GM21526 (cell line): ENCODE measurements around the gene SUGT1.

Experiments used
- ATAC-seq: cut with Tn5 transposase; IDR thresholded peaks from one replicate; pipeline ENCODE4 v1.9.1; 2021; ENCODE audit warnings: moderate library complexity; ENCODE audit not compliant: unreplicated experiment, low FRiP score

SUGT1 gene

GRCh38 chr13:52734075-52734623 is 81.5 kb downstream of the SUGT1 start:
- no peak for ATAC-seq

- no peak for ATAC-seq
These were observed 84.3 kb downstream of the SUGT1 start for GRCh38 chr13:52736891-52737290.

- no peak for ATAC-seq
These were observed 84.8 kb downstream of the SUGT1 start for GRCh38 chr13:52737451-52737850.

DNA sequence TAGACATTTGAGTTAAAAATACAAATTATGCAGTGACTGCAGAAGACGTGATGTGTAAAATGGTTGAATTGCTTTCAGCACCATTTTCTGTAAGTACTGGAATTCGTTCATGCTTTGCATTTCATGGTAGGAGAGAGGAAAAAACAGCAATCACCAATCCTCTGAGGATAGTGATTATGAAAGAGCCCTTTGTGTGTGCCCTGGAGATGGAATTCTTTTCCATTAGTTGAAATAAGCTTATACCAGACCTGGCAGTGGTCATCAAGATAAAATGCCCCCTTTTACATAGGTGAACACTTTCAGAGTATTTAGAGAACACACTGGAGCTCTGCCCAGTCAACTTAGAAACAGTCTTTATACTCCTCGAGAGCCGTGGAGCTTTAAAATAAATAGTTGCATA is 85.3 kb downstream of the SUGT1 start:
- no peak for ATAC-seq

- ATAC-seq, result no peak
These were observed 86.3 kb downstream of the SUGT1 start for GRCh38 chr13:52738719-52739467.

DNA sequence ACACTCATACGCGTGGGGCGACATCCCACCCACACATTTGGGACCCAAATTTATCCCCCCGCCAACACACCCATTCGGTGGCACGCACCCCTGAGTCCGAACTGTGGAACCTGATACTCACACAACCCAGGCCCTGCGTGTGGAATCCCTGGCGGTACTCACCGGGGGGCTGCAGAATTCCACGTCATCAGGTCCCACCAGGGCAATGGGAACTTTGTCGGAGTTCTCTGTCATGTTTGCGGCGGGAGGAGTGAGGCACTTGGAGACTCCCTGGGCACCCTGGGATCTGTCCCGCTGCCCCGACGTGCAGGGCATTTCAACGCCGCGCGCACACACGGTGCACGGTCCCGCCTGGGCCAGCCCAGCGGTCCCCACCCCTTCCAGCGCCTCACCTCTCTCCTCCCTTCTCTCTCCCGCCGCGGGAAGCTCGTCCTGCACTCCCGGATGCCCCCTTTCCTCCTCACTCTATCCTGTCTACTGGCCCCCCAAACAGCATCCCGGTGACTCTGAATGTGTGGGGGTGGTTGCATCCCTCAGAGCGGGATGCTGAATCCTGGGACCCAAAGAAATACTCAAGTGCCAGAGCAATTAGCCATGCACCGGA is 86.9 kb downstream of the SUGT1 start, which contains the start of gene CNMD:
Gene CNMD (minus strand): TSS at position 353 of the 604 bp plus-strand sequence. CDS start 119 bp downstream, at position 234.
- ATAC-seq, result no peak

DNA sequence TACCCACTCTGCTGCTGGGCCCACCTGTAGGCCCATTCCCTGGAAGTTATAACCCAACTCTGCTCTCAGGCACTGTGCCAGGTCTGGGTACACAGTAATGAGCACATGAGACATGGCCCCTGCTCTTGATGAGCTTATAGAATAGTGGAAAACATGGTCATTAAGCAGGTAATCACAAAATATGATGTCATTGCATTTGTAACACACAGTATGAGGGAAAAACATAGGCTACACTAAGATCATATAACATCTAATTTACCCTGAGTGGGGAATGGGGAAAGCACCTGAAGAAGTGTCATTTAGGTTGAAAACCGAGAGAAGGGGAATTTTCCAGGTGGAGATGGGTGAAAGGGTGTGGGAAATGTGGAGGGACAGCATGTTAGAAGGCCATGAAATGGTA is 90.9 kb downstream of the SUGT1 start:
- no peak for ATAC-seq

DNA sequence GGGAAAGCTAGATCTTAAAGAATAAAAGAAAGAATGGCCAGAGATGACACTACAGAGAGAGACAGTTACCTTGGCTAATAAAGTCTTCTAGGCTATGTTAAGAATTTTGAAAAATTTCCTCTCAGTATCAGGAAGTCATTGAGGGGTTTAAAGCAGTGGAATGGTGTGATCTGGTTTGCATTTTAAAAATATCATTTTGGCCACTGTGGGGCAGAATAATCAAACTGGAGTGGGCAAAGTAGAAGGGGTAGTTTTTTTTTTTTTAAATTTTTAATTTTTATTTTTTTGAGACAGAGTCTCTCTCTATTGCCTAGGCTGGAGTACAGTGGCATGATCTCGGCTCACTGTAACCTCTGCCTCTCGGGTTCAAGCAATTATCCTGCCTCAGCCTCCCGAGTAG is 91.4 kb downstream of the SUGT1 start:
- no peak for ATAC-seq

- no peak for ATAC-seq
These were observed 92.3 kb downstream of the SUGT1 start for GRCh38 chr13:52744842-52745375.

DNA sequence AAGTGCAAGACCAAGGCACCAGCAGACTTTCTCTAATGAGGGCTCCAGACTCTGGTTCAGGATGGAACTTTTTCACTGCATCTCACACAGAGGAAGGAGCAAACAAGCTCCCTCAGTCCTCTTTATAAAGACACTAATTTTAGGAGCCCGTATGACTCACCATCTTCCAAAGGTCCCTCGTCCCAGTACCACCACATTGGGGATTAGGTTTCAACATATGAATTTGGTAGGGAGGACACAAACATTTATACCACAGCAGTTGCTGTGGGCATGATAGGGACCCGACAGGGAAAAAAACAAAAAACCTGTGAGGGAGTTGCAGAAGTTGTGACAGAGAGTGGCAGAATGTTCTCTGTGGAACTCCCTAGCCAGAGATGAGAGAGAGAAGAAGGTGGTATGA is 93.5 kb downstream of the SUGT1 start:
- ATAC-seq, result no peak

DNA sequence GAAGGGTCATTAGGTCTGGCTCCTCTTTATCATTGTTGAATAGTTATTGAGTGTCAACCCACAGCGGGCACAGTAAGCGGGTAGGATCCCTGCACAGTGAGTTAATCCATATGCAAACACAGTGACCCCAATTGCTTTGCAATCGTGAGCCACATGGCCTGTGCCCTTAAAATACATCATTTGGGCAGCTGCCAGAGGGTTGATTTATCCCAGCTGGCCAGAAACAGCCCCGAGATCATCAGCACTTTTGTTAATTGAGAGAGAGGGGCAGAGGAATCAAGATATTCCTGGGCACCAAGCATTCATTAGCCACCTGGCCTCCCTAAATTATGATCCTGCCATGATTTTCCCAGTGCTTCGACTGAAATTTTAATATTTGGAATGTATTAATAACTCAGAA is 96.8 kb downstream of the SUGT1 start:
- no peak for ATAC-seq
